ENCODE data around the gene GJB2.

- TF ChIP-seq, protein P1, sequence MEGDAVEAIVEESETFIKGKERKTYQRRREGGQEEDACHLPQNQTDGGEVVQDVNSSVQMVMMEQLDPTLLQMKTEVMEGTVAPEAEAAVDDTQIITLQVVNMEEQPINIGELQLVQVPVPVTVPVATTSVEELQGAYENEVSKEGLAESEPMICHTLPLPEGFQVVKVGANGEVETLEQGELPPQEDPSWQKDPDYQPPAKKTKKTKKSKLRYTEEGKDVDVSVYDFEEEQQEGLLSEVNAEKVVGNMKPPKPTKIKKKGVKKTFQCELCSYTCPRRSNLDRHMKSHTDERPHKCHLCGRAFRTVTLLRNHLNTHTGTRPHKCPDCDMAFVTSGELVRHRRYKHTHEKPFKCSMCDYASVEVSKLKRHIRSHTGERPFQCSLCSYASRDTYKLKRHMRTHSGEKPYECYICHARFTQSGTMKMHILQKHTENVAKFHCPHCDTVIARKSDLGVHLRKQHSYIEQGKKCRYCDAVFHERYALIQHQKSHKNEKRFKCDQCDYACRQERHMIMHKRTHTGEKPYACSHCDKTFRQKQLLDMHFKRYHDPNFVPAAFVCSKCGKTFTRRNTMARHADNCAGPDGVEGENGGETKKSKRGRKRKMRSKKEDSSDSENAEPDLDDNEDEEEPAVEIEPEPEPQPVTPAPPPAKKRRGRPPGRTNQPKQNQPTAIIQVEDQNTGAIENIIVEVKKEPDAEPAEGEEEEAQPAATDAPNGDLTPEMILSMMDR (IDR thresholded peaks at IDR 0.05 in 8 of 11, conservative IDR thresholded peaks at IDR 0.05 in 3 of 11), result no peak
- TF ChIP-seq POLR2A (IDR thresholded peaks at IDR 0.05) (no peak), POLR2AphosphoS5 (IDR thresholded peaks at IDR 0.05) (no peak)
Observed at GRCh38 chr13:20159646-20160305, 33.0 kb downstream of the GJB2 start.
